ENCODE measurements around the gene GUCA2B. TPM values are rescaled to one million over a fixed set of nuclear protein-coding genes. Genes with fewer than 3 reads are reported as not detected.
A peak's percentile ranks its signal among the peaks of the same experiment; 100 is the strongest.

GUCA2B gene
- total RNA-seq, 1 donor from 2014 or later: not detected

GRCh38 chr1:42170779-42171621 is 17.8 kb downstream of the GUCA2B start:
- Histone ChIP-seq H4K20me1 (ENCODE audit: insufficient read depth, low read length) (peaks cover 13% of the 10 kb centered on the region), H3K36me3 (ENCODE audit: insufficient read depth, low read length) (no peaks in the 10 kb centered on the region), H3K4me3 (ENCODE audit: insufficient read depth, low read depth, low read length) (no peak overlapping the region), H3K27ac (ENCODE audit: low read depth, low read length) (no peak overlapping the region), H3K27me3 (ENCODE audit: insufficient read depth, low read length) (no peaks in the 10 kb centered on the region), H3K9ac (ENCODE audit: low read length) (no peak overlapping the region), H3K9me3 (ENCODE audit: insufficient read depth, low read depth, low read length) (no peaks in the 10 kb centered on the region), H3K4me1 (ENCODE audit: insufficient read depth, low read length) (peaks cover under 1% of the 10 kb centered on the region), H3K79me2 (ENCODE audit: insufficient read depth, low read length) (no peaks in the 10 kb centered on the region), H3K4me2 (ENCODE audit: low read length) (no peak overlapping the region), H2AFZ (ENCODE audit: low read depth, low read length) (no peak overlapping the region)
- no peaks in the 10 kb centered on the region for H3K27me3 Mint-ChIP-seq (ENCODE audit: low read depth, unreplicated experiment)
- no peak for FAIRE-seq
- TF ChIP-seq EZH2 (IDR thresholded peaks at IDR 0.05; ENCODE audit: insufficient read depth, low read length) (no peak), CTCF (IDR thresholded peaks at IDR 0.05; ENCODE audit: insufficient read depth, low read depth, low read length) (no peak)
- H3K9me3 Mint-ChIP-seq (ENCODE audit: unreplicated experiment): no peaks in the 10 kb centered on the region
- H3K4me3 Mint-ChIP-seq (ENCODE audit: unreplicated experiment): no peak overlapping the region
- H3K27ac Mint-ChIP-seq (ENCODE audit: unreplicated experiment): peak overlapping the region; percentile 6
- H3K36me3 Mint-ChIP-seq (ENCODE audit: low read depth, unreplicated experiment): peaks cover 4% of the 10 kb centered on the region
- peaks cover 28% of the 10 kb centered on the region for H3K4me1 Mint-ChIP-seq (ENCODE audit: low read depth, unreplicated experiment)
- DNase-seq (ENCODE audit: low read depth): no peak

GRCh38 chr1:42171679-42172266 is 18.6 kb downstream of the GUCA2B start:
- FAIRE-seq: no peak
- Histone ChIP-seq H3K4me2 (ENCODE audit: low read length) (no peak overlapping the region), H3K9me3 (ENCODE audit: insufficient read depth, low read depth, low read length) (no peaks in the 10 kb centered on the region), H3K9ac (ENCODE audit: low read length) (no peak overlapping the region), H4K20me1 (ENCODE audit: insufficient read depth, low read length) (peaks cover 13% of the 10 kb centered on the region), H3K36me3 (ENCODE audit: insufficient read depth, low read length) (no peaks in the 10 kb centered on the region), H3K4me3 (ENCODE audit: insufficient read depth, low read depth, low read length) (no peak overlapping the region), H3K27me3 (ENCODE audit: insufficient read depth, low read length) (no peaks in the 10 kb centered on the region), H3K27ac (ENCODE audit: low read depth, low read length) (no peak overlapping the region), H2AFZ (ENCODE audit: low read depth, low read length) (no peak overlapping the region), H3K79me2 (ENCODE audit: insufficient read depth, low read length) (no peaks in the 10 kb centered on the region), H3K4me1 (ENCODE audit: insufficient read depth, low read length) (no peaks in the 10 kb centered on the region)
- Mint-ChIP-seq H3K36me3 (ENCODE audit: low read depth, unreplicated experiment) (peaks cover 4% of the 10 kb centered on the region), H3K4me1 (ENCODE audit: low read depth, unreplicated experiment) (peaks cover 24% of the 10 kb centered on the region), H3K4me3 (ENCODE audit: unreplicated experiment) (peak overlapping the region; percentile 50), H3K27ac (ENCODE audit: unreplicated experiment) (peak overlapping the region; percentile 2), H3K27me3 (ENCODE audit: low read depth, unreplicated experiment) (no peaks in the 10 kb centered on the region), H3K9me3 (ENCODE audit: unreplicated experiment) (no peaks in the 10 kb centered on the region)
- TF ChIP-seq EZH2 (IDR thresholded peaks at IDR 0.05; ENCODE audit: insufficient read depth, low read length): no peak
- TF ChIP-seq CTCF (IDR thresholded peaks at IDR 0.05; ENCODE audit: insufficient read depth, low read depth, low read length): no peak
- no peak for DNase-seq (ENCODE audit: low read depth)
